IPS-20b (cell line): ENCODE data around the gene GMPR.

Source experiments
- H3K27ac ChIP-seq: one replicate; pipeline ENCODE4 v1.5.1; 2013; ENCODE audit warnings: low read length
- H3K27me3 ChIP-seq: 2 replicates; pipeline ENCODE4 v1.6.1; 2013; ENCODE audit warnings: mild to moderate bottlenecking, low read length, inconsistent platforms; ENCODE audit not compliant: insufficient read depth
- H3K36me3 ChIP-seq: 2 replicates; pipeline ENCODE4 v1.6.1; 2013; ENCODE audit warnings: low read depth, mild to moderate bottlenecking, inconsistent platforms, low read length, moderate library complexity; ENCODE audit not compliant: insufficient read depth
- H3K4me1 ChIP-seq: 2 replicates; pipeline ENCODE4 v1.6.1; 2013; ENCODE audit warnings: mild to moderate bottlenecking, control low read depth, inconsistent platforms, low read length, moderate library complexity; ENCODE audit not compliant: insufficient read depth
- H3K4me3 ChIP-seq: 2 replicates; pipeline ENCODE4 v1.5.1; 2013; ENCODE audit warnings: mild to moderate bottlenecking, low read length, inconsistent platforms
- H3K9ac ChIP-seq: 2 replicates; pipeline ENCODE4 v1.6.1; 2013; ENCODE audit warnings: low read depth, mild to moderate bottlenecking, inconsistent platforms, low read length, moderate library complexity
- H3K9me3 ChIP-seq: 2 replicates; pipeline ENCODE4 v1.6.1; 2013; ENCODE audit warnings: mild to moderate bottlenecking, low read depth, low read length, inconsistent platforms; ENCODE audit not compliant: insufficient read depth

GMPR gene

DNA sequence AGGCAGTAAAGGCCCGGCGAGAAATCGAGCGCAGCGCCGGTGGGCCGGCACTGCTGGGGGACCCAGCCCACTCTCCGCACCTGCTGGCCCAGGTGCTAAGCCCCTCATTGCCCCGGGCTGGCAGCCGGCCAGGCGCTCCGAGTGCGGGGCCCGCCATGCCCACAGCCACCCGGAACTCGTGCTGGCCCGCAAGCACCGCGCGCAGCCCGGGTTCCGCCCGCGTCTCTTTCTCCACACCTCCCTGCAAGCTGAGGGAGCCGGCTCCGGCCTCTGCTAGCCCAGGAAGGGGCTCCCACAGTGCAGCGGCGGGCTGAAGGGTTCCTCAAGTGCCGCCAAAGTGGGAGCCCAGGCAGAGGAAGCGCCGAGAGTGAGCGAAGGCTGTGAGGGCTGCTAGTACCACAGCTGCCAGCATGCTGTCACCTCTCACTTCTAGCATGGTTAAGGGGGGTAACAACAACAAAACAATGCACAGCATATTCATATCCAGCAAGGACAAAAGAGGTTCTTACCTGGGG lies 11.3 kb upstream of the GMPR start:
- H3K36me3 ChIP-seq = no peaks in the 10 kb centered on the region
- peaks cover 34% of the 10 kb centered on the region for H3K27me3 ChIP-seq
- peaks cover 3% of the 10 kb centered on the region; the same call in 1 of the 2 replicates for H3K4me1 ChIP-seq
- no peak overlapping the region for H3K4me3 ChIP-seq
- H3K9me3 ChIP-seq = no peaks in the 10 kb centered on the region
- no peak overlapping the region for H3K27ac ChIP-seq
- no peak overlapping the region for H3K9ac ChIP-seq

DNA sequence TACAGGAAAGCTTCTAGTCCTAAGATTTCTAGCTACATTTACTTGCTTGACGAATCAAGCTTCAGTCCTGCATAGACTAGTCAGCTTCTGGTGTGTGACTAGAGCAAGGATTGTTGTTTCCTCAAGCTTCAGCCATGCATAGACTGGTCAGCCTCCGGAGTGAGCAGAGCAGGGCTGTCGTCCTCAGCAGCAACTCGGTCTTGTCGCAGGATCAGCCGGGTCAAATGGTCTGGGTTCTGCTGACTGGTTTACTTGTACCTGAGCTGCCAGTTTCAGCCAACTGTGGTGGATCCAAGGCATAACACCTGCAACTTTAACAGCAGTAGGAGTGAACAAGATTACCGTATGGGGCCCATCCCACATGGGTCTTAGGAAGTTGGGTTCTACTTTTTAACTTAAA lies 10.8 kb upstream of the GMPR start:
- H3K36me3 ChIP-seq = no peaks in the 10 kb centered on the region
- peaks cover 34% of the 10 kb centered on the region for H3K27me3 ChIP-seq
- H3K4me3 ChIP-seq = no peak overlapping the region
- peaks cover 3% of the 10 kb centered on the region; the same call in 1 of the 2 replicates for H3K4me1 ChIP-seq
- no peaks in the 10 kb centered on the region for H3K9me3 ChIP-seq
- no peak overlapping the region for H3K9ac ChIP-seq
- H3K27ac ChIP-seq = no peak overlapping the region

DNA sequence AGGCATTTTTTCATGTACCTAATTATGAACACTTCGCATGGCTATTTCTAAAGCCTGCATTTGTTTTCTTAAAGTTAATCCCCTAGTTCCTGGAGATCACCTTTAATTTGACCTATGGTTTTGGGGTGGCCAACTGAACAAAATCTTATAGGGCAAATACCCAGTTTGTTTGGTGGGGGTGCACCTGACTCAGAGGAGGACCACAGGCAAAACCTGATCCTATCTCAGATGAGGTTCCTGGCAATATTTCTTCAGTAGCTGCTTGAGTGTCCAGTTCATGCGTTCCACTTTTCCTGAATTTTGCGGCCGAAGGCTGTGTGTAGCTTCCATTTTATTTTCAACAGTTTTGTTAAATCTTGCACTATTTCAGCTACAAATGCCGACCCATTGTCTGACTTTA lies 10.3 kb upstream of the GMPR start:
- H3K36me3 ChIP-seq = no peaks in the 10 kb centered on the region
- H3K27ac ChIP-seq = no peak overlapping the region
- no peak overlapping the region for H3K4me3 ChIP-seq
- H3K4me1 ChIP-seq = peaks cover 3% of the 10 kb centered on the region; the same call in 1 of the 2 replicates
- H3K9ac ChIP-seq = no peak overlapping the region
- H3K27me3 ChIP-seq = peaks cover 34% of the 10 kb centered on the region
- no peaks in the 10 kb centered on the region for H3K9me3 ChIP-seq

DNA sequence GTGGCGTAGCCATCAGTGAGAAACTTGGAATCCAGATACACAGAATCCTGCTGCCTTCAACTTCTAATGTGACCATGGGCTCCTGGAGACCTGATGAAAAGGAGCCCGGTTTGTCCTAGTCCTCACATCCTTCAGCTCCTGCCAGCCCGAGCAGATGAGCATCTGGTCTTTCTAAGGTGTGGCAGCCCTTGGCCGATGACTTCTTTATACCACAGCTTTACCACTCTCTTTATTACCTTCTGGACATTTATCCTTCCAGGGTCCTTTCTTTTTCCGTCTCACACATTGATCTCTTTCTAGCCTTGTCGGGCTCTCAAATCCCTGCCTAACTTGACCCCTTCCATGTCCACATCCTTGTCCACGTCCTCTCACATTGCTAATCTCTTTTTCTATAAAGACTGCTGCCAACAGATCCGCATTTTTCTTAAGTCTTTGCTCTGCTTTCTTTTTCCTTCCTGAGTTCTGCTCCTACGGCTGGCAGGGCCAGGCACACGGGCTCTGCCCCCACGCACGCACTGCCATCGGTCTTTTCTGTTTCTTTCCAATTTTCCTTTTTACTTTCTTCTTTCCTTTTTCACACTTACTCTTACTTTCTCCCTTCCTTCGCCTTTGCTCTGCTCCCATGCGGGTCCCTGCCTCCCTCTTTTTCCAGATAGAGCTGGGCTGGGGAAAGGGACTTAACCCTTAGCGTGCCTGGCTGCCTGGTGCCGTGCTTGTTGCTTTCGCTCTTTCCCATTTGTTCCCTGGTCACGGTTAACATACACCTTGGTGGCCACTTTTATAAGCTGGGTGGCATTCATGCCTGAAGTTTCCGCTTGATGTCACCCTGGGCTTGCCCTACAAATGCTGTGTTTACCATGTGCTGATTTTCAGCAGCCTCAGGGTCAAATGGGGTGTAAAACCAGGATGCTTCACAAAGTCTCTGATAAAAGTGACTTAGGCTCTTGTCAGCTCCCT lies 9.4 kb upstream of the GMPR start:
- Histone ChIP-seq H3K27me3 (peaks cover 34% of the 10 kb centered on the region), H3K9ac (no peak overlapping the region), H3K36me3 (no peaks in the 10 kb centered on the region), H3K4me1 (peaks cover 3% of the 10 kb centered on the region; the same call in 1 of the 2 replicates), H3K9me3 (no peaks in the 10 kb centered on the region), H3K27ac (no peak overlapping the region), H3K4me3 (no peak overlapping the region)

DNA sequence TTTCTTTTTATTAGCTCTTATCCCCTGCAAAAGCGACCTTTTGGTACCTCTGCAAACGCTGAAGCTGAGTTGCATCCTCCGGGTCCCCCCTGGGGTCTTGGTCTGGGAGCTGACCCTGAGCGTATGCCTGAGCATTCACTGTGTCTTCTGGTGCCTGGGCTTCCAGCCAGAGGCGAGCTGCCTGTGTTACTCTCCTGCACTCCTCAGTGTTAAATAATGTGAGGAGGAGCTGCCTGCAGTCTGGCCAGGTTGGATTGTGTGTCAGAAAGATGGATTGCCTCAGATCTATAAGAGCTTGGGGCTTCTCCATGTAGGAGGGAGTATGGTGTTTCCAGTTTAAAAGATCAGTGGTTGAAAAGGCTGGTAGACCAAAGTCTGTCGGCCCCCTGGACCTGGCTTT lies 8.7 kb upstream of the GMPR start:
- Histone ChIP-seq H3K4me3 (no peak overlapping the region), H3K9me3 (no peaks in the 10 kb centered on the region), H3K9ac (no peak overlapping the region), H3K27ac (no peak overlapping the region), H3K4me1 (peaks cover 3% of the 10 kb centered on the region; the same call in 1 of the 2 replicates), H3K27me3 (peaks cover 34% of the 10 kb centered on the region), H3K36me3 (no peaks in the 10 kb centered on the region)

DNA sequence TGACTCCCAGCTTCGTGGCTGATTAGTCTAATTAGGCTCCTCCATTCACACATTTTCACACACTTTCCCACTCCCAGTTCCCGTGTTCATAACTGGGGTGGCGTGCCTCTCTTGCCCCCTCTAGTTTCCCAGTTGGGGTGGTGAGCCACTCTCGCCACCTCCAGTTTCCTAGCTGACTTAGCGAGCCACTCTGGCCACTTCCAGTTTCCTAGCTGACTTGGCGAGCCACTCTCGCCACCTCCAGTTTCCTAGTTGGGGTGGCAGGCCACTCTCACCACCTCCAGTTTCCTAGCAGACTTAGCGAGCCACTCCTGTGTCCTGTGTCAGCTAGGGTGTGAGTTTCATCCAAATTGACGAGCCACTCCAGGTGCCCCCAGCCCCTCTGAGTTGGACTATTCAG lies 7.4 kb upstream of the GMPR start:
- H3K36me3 ChIP-seq = no peaks in the 10 kb centered on the region
- no peak overlapping the region for H3K9ac ChIP-seq
- H3K4me1 ChIP-seq = peaks cover 3% of the 10 kb centered on the region; the same call in 1 of the 2 replicates
- H3K27me3 ChIP-seq = peaks cover 40% of the 10 kb centered on the region
- H3K27ac ChIP-seq = no peak overlapping the region
- H3K9me3 ChIP-seq = no peaks in the 10 kb centered on the region
- no peak overlapping the region for H3K4me3 ChIP-seq

DNA sequence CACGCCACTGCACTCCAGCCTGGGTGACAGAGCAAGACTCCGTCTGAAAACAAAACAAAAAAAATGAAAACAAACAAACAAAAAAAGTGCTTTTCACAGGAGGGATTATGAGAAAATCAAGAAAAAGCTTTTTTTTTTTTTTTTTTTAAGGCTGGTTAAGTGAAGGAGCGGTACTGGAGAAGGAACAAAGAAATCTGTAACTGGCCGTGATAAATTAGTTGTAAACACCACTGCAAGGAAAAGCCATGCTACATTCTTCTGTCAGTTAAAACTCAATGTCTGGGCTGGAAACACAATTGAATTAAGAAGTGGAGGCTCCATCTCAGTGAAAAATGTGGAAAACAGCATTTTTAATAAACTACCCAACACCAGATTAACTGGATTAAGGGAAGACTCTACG lies 6.3 kb upstream of the GMPR start:
- H3K27me3 ChIP-seq = peaks cover 52% of the 10 kb centered on the region
- H3K36me3 ChIP-seq = no peaks in the 10 kb centered on the region
- H3K9ac ChIP-seq = no peak overlapping the region
- H3K9me3 ChIP-seq = no peaks in the 10 kb centered on the region
- no peak overlapping the region for H3K27ac ChIP-seq
- no peak overlapping the region for H3K4me3 ChIP-seq
- peaks cover 3% of the 10 kb centered on the region; the same call in 1 of the 2 replicates for H3K4me1 ChIP-seq

DNA sequence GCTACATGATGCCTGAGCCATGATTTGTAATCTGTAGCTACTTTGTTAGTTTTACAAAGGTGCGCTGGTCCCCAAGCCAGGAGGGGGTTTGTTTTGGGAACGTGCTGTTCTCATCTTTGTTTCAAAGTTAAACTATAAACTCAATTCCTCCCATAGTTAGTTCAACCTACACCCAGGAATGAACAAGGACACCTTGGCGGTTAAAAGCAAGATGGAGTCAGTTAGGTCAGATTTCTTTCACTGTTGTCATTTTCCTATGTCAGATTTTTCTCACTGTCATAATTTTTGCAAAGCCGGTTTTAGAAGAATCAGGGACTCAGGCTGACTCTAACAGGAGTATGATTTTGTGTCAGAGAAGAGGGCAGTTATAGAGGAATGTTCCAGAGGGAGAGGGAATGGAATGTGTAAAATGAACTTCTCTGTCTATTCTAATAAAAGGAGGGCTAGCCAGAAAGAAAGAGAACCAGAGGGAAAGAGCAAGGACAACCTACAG lies 2.3 kb upstream of the GMPR start:
- Histone ChIP-seq H3K4me3 (no peak overlapping the region), H3K27me3 (peaks cover 57% of the 10 kb centered on the region), H3K4me1 (no peaks in the 10 kb centered on the region), H3K36me3 (no peaks in the 10 kb centered on the region), H3K9ac (no peak overlapping the region), H3K27ac (no peak overlapping the region), H3K9me3 (no peaks in the 10 kb centered on the region)

DNA sequence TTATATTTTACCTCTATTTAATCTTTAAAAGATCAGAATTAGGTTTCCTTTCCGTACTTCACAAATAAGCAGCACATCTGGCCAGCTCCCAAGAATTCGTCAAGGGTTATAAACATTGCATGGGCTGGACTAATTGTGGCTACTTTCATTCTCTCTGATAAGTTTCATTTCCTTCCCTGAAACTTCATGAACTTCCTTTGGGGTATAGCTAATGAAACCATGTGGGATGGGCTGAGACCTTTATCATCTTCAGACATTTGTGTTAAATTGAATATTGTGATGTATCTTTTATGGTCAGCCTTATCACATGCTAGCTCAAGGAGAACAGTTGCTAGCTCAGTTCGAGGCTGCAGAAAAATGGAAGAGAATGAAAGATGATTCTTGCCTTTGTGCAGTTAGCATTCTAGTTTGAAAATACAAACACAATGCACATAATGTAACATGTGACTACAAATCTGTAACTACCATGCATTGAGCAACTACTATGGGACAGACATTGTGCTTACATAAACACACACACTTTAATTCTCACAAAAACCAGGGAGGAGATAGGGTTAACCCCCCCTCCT lies 1.7 kb upstream of the GMPR start:
- Histone ChIP-seq H3K27ac (no peak overlapping the region), H3K9ac (no peak overlapping the region), H3K36me3 (no peaks in the 10 kb centered on the region), H3K4me1 (no peaks in the 10 kb centered on the region), H3K4me3 (no peak overlapping the region), H3K9me3 (no peaks in the 10 kb centered on the region), H3K27me3 (peaks cover 59% of the 10 kb centered on the region)

DNA sequence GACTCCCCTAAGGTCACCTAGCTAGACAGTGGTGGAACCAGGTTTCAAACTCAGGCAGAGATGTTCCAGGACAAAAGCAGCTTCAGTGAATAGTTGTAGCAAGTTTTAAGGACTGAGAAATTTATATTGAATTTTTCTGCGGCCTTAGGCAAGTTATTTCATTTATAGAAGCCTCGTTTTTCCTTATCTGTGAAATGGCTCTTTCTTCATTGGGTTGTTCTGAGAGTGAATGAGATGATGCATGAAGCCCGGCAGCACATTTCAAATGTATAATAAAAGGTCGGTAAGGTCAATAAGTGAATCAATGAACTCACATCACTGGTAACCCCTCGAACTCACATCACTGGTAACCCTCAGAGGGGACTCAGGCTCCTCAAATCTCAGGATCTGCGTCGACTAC lies 1.1 kb upstream of the GMPR start:
- Histone ChIP-seq H3K4me1 (no peaks in the 10 kb centered on the region), H3K36me3 (no peaks in the 10 kb centered on the region), H3K27ac (no peak overlapping the region), H3K4me3 (no peak overlapping the region), H3K9me3 (no peaks in the 10 kb centered on the region), H3K9ac (no peak overlapping the region), H3K27me3 (peaks cover 59% of the 10 kb centered on the region)

DNA sequence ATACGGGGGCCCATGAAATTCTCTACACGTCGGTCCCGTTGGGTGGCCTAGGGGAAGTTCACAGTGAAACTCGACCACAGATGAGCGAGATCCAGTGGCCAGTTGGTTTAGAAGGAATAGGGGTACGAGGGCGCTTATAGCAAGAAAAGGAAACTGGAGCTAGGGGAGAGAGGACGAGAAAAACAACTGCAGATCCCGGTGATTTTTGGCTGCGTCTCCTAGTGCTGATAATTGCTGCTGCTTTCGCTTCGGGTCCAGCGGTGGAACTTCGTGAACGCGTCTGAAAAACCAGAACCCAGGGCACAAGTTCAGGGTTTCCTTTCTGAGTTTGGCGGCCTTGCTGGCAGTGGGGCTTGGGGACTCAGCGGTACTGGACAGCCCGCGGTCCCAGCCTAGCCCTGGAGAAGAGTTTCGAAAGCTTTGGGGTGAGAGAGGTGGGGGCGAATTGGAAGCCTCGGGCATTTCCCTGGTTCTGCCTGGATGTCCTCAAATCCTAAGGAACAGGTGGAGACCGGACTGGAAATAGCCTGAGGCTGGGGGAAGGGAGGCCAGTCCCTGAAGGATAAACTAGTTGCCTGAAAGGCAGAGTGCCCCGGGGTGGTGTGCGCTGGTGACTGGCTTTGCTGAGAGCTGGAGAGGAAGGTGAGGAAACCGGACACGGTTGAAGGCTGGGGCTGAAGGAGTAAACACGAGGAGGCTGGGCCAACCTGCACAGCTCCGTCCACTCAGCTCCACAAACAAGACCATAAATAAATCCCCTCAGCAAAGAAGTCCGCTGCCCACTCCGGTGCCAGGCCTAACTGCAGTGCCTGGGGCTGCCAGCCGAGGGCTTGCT lies 793 bp downstream of the GMPR start:
- peak overlapping the region; percentile 60 for H3K4me3 ChIP-seq
- H3K36me3 ChIP-seq = no peaks in the 10 kb centered on the region
- no peak overlapping the region for H3K27ac ChIP-seq
- H3K9me3 ChIP-seq = no peaks in the 10 kb centered on the region
- peaks cover 59% of the 10 kb centered on the region for H3K27me3 ChIP-seq
- no peak overlapping the region for H3K9ac ChIP-seq
- no peaks in the 10 kb centered on the region for H3K4me1 ChIP-seq
